GM18870 (cell line): ENCODE data around the gene SIK3.

ENCODE experiments used
- ATAC-seq: cut with Tn5 transposase; IDR thresholded peaks from one replicate; pipeline ENCODE4 v1.9.1; 2021; ENCODE audit warnings: moderate library complexity; ENCODE audit not compliant: unreplicated experiment

SIK3 gene

GRCh38 chr11:116830184-116830912 lies 267.9 kb downstream of the SIK3 start:
- no peak for ATAC-seq

DNA sequence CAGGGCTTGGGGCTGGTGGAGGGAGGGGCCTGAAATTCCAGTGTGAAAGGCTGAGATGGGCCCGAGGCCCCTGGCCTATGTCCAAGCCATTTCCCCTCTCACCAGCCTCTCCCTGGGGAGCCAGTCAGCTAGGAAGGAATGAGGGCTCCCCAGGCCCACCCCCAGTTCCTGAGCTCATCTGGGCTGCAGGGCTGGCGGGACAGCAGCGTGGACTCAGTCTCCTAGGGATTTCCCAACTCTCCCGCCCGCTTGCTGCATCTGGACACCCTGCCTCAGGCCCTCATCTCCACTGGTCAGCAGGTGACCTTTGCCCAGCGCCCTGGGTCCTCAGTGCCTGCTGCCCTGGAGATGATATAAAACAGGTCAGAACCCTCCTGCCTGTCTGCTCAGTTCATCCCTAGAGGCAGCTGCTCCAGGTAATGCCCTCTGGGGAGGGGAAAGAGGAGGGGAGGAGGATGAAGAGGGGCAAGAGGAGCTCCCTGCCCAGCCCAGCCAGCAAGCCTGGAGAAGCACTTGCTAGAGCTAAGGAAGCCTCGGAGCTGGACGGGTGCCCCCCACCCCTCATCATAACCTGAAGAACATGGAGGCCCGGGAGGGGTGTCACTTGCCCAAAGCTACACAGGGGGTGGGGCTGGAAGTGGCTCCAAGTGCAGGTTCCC lies 268.6 kb downstream of the SIK3 start, which contains the start of gene APOC3:
Gene APOC3, plus strand, starts transcription at position 383 of the 659 bp plus-strand sequence. CDS start 676 bp downstream, outside the sequence.
- no peak for ATAC-seq

GRCh38 chr11:116828632-116829524 lies 269.4 kb downstream of the SIK3 start:
- no peak for ATAC-seq

- ATAC-seq, result no peak
Measured at GRCh38 chr11:116827461-116827860, 270.8 kb downstream of the SIK3 start.

DNA sequence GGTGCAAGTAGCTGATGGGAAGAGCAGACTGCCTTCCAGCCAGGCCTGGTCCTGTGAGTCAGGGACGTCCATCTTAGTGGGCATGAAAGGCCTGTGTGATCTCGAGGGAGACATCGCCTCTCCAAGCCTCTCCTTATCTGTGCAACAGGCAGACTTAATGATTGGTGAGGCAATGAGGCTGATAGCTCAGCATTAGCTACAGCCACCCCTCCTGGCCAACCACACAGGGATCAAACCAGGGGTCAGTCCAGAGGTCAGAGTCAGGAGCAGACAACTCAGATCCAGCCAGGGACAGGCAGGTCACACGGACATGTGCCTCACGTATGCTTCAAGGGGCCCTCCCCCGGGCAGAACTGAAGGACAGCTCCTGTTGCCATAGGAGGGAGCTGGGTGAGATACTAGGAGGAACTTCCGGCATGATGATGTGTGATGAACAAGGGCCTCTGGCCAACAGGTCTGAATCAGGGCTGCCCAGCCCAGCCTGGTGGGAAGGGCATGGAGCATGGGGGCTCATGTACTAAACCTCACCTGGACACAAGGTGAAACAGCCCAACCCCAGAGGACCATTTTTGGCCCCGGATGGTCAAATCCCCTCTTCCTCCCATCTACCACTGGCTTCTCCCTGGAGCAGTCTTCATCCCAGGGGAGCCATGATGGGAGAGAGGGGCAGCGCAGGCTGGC lies 271.3 kb downstream of the SIK3 start:
- ATAC-seq, result no peak

- no peak for ATAC-seq
Measured at GRCh38 chr11:116825854-116826750, 272.1 kb downstream of the SIK3 start.

DNA sequence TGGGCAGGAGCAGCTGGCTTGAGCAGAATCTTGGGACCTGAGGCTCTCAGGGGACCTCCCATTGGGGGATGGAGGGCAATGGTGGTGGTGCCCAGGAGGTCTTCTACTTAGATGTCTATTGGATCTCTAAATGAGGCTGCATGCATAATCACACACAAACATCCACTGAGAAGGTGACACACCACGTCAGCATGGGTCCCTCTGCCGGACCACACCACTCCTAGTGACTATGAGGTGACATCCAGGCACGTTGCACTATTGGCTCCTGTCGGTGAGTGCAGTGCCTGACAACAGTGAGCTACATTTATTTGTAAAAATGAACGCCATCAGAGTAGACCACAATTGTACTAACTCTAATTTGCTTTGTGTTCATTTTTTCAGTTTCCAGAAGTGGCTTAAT lies 272.8 kb downstream of the SIK3 start:
- ATAC-seq, result no peak

DNA sequence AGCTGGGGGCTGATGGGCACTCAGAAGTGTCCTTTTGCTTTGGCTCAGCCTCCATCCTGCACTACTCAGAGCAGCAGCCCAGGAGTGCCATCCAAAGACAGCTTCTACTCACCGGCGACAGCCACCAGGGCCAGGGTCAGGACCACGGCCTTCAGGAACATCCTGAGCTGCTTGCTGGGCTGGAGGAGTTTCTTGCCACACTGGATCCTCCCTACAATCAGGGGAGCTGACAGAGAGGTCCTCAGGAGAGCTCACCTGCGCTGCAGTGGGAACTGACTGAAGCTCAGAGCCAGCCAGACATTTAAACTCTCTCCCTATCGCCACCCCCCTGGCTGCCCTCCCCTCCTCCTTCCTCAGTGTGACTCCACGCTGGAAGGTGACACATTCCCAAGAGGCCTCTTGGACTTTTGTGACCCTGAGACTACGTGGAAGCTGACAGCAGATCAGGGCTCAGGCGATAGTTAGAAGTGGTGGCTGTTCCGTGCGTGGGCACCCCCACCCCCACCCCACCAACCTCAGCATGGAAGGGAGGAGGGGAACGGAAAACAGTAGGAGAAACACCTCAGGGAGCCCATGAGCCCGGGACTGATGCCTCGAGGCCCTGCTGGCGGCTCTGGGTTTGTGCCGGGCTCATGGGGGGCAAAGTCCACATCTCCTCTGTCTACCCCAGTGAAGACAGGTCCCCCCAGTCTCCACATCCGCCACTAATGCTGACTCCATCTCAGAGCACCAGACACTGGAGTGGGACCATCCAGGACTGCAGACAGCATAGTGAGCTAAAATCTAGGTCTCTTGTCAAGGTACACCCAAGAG lies 275.0 kb downstream of the SIK3 start, which contains the start of gene APOA4:
Gene APOA4, minus strand, starts transcription at position 274 of the 813 bp plus-strand sequence. Its CDS starts 113 bp downstream, at position 161.
- ATAC-seq, result no peak

DNA sequence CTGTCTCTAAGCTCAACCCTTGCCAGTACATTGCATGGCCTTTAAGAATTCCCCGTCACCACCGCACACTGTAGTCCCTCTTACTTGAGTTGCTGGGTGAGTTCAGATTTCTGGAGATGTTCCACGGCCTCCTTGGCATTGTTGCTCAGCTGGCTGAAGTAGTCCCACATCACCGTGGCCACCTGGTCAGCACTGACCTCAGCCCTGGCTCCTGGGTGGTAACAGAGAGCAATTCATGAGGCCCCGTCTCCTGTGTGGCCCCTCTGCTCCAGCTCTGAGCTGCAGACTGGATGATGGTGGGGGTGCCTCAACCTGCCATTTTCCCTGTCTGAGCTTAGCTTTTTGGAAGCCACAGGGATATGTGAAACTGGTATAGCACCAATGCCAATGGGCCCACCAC lies 275.7 kb downstream of the SIK3 start:
- ATAC-seq, result no peak

DNA sequence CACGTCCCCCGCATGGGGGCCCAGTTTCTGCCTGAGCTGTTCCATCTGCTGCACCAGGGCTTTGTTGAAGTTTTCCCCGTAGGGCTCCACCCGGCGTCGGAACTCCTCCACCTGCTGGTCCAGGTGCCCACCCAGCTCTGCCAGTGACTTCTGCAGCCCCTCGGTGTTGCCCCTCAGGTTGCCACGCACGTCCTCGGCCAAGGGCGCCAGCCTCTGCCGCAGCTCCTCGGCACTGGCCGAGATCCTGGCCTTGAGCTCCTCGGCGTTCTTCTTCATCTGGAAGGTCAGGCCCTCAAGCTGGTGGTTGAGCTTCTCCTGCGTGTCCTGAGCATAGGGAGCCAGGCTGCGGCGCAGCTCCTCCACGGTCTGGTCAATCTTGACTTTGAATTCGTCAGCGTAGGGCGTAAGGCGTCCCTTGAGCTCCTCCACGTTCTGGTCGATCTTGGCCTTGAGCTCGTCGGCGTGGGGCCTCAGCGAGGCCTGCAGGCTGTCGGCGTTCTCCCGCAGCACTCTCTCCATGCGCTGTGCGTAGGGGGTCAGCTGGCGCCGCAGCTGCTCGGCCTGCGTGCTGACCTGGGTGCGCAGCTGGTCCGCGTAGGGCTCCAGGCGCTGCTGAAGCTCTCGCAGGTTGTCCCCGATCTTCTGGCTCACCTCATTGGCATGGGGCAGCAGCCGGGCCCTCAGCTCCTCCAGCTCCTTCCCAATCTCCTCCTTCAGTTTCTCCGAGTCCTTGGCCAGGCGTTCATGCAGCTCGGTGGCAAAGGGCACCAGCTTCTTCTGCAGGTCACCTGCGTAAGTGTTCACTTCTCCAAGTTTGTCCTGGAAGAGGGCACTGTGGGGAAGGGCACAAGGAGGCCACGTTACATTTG lies 276.9 kb downstream of the SIK3 start:
- ATAC-seq, result no peak

GRCh38 chr11:116819049-116819448 lies 279.2 kb downstream of the SIK3 start:
- no peak for ATAC-seq

- ATAC-seq, result no peak
Measured at GRCh38 chr11:116814502-116814901, 283.7 kb downstream of the SIK3 start.

- no peak for ATAC-seq
Measured at GRCh38 chr11:116813781-116814471, 284.3 kb downstream of the SIK3 start.

- no peak for ATAC-seq
Measured at GRCh38 chr11:116813170-116813569, 285.1 kb downstream of the SIK3 start.

- ATAC-seq, result no peak
Measured at GRCh38 chr11:116812109-116812508, 286.1 kb downstream of the SIK3 start.

DNA sequence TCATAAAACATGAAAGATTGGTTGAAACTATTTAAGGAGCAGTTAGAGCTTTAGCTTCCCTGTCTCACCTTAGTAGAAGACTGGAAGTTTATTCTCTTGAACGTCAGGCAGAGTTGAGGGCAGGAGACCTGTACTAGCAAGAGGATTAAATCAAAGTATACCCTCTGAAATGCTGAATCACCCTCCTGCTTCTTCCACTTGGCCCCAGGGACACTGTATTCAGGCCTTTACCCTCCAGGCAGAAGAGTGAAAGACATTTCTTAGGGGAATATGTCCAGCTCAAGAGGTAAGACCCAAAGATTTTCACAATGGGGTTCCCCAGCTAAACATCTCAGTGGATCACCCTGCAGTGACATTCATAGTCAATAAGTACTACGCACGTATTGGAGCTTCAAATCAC lies 287.0 kb downstream of the SIK3 start:
- no peak for ATAC-seq
